Measurements from ENCODE around the gene SLC25A21.
A peak's percentile ranks its signal among the peaks of the same experiment; 100 is the strongest.

SLC25A21 gene

DNA sequence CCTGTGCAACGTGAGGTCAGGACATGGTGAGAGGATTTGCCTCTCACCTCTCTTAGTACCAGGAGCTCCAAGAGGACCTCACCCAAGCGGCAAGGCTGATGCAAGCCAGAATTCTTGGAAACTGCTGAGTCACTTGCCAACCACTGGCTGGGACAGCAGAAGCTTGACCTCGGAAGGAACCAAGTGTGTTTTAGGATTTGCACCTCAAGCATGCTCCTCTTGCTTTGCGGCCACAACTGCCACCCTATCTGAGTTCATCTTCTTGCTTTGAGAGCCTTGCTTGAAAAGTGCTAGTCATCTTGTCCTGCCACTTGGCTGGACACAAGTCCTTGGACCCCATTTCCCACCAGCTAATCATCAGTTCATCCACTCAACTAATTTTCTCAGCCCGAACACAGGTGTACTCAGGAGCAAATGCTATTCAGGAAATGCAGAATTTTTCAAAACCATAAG, 195.8 kb downstream of the SLC25A21 start:
- no peak for DNase-seq

DNA sequence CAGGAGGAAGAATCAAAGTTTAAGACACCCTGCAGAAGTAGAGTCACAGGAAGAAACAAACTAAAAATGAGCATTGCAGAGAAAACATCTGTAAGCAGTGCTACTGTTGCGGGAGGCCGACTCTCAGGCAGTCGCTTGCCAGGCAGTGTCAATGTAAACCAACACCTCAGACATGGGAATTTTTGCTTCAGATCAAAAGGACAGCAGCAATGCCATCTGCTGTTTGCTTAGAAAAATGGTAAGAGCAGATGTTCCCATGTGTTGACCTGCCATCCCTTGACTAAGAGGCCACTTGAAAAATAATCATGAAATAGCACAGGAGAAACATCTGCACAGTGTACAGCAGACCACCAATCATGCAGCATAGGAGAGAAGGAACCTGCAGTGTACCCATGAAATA, 196.6 kb downstream of the SLC25A21 start:
- DNase-seq, result peak; percentile 60

DNA sequence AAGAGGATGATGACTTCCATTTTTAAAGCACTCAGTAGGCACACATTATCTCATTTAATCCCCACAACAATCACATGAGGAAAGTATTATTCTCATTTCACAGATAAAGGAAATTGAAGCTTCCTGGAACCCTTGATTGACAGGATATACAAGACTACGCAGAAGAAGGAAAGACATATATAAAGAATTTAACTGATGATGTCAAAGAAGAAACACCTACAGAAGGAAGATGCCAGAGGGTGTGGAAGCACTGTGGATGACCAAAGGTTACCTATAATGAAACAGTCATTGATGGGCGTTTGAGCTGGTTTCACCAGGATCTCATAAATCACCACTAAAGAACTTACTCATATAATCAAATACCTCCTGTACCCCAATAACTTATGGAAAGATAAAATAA, 197.4 kb downstream of the SLC25A21 start:
- no peak for DNase-seq

DNA sequence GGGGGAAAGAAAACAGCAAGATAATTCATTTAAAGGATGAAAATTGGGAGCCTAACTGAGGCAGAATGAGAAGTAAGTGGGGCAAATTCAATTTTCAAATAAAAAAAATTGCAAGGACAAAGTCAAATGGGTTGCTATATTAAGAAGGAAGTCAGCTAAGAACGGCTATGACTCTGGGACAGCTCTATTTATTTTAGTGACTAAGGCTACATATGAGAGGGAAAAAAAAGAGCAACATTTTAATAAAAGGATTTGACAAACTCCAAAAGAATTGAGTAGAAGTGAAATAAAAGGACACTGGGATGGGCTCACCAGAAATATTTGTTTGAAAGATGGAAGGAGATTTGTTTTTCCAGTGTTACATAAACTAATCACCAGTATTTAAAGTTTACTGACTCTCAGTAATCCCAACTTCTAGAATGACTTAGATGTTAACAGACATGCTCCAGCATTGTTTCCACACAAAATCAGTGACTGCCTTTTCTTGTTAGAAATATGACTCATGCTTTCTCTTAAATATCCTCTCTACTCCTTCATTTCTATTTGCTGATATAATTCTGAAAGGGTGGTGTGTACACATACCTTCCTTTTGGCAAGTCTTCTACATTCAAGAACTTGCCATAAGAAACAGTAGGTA, 198.5 kb downstream of the SLC25A21 start:
- DNase-seq, result no peak

DNA sequence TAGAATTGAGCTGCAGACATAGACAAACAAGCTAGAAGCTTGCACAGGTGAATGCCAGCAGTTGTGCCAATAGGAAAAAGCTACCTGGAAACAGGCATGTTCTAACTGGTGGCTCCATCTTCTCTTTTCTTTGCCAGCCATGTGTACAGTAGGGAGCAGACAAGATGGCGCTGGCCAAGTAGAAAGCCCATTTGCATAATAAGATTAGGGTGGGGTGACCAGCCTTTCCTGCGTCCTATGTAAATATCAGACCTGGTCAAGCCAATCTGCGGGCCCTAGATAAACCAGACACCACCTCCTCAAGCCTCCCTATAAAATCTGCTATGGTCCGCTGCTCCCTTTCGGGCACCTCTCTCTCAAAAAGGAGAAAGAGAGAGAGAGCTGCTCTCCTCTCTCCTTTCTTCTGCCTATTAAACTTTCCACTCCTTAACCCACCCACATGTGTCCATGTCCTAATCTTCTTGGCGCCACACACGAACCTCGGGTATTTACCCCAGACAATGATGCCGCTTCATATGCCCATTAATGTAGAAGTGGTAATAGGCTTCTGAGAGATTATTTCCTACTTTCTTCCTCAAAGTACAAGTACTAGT, 201.0 kb downstream of the SLC25A21 start:
- no peak for DNase-seq

DNA sequence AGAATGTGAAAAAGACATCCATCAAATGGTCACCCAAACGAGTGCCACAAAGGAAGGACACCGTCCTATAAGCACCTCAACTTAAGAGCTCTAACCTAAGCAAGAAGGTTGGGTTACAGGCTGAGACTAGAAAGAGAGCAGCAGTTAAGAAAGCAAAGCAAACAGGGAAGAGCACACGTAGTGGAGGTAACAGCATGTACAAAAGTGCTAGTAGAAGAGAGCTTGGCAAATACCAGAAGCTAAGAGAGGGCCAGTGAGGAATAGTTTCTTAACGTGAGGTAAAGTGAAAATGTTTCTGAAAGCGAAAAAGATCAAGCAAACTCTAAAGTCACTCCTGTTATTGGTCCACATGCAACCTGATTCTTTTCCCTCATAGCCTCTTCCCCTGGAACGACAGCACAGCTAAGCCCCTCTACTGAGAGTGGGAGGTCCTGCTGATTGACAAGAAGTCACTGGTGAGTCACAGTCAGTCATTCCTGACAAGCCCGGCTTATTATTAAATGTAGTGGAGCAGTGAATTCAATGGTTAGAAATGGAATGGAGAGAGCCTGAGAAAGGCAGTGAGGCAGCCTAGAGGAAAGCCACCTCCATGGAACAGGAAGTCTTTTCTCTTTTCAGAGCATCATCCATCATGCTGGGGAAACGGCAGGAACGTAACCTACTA, 204.4 kb downstream of the SLC25A21 start:
- DNase-seq, result no peak

DNA sequence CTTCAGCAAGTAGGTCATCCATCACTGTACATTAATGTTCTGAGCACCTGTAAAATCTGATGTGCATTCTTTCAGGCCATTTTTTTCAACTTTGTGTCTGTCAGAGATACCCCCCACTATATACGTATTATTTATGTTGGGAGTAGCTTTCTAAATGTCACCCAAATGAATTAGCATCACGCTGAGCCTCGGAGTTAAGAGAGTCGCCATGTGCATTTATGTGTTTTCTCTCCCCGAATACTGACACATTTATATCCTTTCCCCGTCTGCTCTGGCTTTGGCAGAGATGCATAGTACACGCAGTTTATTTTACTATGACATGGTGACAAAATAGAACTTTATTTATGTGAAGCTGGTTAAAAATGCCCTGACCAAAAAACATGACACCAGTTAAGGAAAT, 216.4 kb downstream of the SLC25A21 start:
- no peak for DNase-seq

DNA sequence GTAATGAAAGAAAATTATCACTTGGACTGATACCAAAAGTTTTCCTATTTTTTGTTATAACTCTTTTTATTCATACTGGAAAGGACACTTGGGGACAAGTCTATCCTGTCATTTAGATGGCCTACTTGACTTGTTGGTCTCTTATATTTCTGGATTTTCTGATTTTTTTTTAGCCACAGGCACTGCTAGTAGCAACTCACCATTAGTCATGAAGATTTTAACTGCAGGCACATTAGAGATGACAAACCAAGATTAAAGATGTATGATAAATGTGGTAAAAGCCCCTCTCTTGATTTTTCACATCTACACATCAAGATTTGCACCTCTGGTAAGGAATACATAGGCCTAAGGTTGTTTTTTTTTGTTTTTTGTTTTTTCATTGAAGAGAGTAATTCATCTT, 217.0 kb downstream of the SLC25A21 start:
- DNase-seq, result no peak

DNA sequence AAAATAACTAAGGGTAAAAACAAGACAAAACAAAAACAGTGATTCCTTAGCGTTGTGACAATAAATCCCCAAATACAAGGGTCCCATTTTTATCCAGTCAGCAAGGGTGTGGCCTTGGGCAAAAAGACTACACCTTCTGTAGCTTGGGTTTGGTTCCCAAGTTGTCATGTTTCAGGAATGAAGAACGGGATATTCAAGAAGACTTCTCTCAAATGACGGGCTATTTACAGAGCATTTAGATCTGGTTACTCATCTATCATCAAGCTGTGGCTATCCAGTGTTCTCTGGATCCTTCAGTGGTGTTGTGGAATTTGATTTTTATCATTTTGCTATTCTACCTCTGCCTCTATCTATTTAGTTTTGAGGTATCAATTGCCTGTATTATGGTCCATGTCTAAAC, 219.7 kb downstream of the SLC25A21 start:
- no peak for DNase-seq

DNA sequence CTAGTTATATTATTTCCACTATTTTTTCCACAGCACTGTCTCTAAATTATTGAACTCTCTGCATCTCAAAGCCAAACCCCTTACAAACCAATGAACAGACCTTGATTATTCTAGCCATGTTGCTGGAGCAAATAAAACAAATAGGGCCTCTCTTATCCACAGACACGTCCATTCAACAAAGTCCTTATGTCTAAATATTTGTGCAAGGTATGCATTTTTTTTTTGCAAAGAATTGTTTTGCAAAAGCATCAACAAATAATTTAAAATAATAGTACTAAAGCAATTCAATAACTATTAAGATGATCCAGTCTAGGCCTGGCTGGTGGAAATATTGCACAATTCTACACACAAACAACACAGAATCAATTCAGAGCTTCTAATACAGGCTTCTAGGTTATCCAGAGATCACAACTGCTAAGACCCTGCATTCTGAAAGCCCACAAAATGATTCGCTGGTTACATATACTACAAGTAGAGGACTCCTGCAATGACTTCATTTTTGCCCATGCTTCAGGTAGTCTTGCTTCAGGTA, 221.0 kb downstream of the SLC25A21 start:
- DNase-seq, result no peak

DNA sequence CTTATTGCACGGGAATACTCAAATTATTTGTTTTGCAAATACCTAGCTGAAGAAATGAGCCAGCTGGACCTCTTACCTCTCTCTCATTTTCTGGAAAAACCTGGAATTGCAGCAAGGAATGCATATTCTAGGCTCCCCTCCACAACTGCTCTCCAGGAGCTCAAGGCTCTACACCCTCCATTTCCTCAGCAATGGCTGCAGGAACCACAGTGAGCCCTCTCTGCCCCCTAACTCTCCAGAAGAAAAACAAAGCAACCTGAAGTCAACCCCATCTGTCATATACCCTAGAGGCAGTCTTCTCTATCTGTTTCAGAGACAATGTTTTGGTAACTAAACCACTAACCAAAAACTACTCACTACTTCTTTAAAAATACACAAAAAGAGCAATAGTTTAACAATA, 221.6 kb downstream of the SLC25A21 start:
- no peak for DNase-seq

DNA sequence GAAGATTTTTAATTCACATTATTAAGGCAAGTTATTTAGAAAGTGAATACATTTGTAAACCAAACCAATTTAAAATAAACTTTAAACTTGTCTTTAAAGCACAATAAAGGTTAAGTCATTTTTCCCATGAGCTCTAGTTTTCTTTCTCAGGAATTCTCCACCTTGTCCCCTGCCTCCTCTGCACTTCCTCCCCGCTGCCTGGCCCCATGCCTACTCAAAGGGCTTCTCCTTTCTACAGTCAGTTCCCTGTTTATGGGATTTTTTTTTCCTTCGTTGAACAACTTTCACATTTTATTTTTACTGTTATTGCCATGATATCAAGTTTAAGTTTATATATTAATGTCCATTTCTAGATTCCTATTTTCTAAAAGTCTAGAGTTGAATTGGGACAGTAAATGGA, 223.0 kb downstream of the SLC25A21 start:
- DNase-seq, result no peak

DNA sequence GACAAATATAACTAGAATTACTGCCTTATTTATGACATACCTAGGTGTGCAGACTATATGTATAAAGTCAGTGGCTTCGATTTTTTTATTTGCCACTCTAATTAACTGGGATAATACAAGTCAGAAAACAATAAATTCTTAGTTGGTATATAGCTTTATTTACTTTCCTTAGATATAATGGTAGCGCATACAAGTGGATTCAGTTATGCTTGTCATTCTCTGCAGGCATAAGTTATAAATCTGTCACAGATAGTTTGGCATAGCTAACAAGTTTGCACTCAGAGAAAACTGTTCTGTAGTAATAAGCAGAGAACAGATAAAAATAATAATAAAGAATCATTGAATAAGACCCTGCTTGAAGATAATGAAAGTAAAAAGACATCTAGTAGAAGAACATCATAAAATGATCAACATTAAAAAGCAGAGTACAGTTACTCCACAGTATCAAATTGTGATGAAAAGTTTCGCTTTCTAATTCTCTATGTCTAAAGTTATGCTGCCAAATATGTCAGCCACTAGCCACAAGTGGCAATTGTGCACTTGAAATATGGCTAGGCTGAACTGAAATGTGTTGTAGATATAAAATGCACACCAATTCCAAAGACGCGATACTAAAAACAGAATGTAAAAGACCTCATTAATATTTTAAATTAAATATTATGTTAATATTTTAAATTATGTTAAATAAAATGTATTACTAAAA, 224.1 kb downstream of the SLC25A21 start:
- no peak for DNase-seq

DNA sequence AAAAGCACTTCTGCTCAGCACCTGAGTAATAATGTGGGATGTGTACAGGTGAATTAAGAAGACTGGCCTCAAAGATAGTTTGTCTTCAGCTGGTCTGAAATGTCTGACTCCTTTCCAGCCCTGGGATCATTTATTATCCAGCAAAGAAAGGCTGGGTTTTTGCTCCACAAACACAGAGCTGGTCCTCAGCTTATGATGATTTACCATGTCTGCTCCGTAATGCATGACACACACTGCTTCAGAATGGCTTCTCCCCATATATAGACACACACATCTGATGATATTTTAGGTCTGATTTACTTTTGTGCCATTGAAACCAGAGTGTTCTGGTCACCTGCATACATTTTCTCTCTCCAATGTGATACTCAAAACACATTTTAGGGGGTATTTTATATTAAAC, 225.0 kb downstream of the SLC25A21 start:
- DNase-seq, result no peak

DNA sequence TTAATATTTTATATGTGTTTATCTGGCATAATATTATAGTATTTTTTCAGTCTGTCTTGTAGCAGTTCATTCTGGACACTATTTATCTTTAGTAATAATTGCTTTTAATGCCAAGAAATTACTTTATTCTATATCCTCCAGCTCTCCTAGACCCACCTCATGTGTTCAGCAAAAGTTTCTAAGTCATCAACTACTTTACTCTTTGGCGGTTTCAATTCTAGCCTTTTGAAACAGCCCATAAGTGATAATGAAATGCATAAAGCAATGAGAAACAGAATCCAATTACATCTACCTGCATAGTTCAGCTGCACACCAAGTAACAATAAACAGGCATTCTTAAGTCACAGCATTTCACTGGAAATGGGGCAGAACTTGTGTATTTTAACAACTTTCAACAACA, 225.5 kb downstream of the SLC25A21 start:
- no peak for DNase-seq

DNA sequence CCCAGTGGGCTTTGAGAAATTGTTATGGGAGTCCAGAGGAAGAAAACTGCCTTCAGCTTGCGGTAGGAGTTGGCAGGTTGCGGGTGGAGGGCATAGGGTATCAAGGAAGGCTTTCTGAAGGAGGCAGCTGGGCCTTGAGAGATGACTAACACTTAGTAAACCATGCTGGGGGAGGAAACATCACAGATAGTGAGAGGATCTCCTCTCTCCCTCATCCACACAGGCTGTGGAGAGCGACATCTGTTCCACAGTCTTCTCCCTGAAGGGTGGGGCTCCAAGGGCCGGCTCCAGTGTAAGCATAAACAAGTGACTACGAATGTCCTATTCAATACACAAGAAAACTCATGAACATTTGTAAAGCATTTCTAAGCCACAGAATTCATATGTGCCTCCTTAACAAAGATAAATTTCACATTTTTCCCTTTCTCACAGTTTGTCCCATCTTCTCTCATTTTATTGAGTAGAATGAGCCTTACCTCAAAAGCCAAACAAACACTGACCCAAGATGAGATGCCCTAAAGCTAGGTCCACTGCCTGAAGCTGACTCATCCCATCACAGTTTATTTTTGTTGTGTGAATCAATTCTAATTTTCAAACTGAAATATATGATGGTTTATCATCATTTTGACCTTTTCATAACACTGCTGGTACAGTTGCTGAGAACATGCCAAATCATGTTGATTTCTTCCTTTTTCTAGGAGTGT, 227.9 kb downstream of the SLC25A21 start:
- DNase-seq, result no peak

DNA sequence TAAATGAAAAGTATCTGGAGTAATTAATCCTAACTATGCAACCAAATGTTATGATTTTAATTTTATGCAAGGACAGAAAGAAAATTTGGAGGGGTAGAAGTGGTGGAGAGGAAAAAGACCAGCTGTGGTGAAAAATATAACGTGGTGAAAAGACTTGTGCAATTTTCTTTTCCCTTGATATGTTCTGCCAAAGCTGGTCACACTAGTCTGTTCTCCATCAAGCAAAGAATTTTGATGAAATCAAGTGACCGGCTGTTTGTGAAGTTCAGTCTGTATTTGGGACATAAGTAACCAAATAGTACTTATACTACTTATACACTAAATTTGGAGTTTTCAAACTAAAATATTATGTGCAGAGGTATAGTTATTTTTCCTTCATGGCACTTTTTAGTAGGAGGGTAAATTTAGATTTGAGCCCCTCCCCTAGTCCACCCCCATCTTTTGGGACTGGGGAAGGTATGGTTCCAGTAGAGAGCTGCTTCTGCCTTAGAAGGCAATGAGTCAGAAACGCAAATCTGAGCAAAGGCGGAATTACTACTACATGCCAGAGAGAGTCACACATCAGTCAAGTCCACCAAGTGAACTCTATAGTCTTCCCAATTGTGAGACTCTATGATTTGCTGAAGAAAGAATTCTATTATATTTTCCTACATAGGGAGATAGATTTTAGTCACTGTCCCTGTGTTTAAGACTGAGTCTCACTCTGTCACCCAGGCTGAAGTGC, 229.7 kb downstream of the SLC25A21 start:
- no peak for DNase-seq

DNA sequence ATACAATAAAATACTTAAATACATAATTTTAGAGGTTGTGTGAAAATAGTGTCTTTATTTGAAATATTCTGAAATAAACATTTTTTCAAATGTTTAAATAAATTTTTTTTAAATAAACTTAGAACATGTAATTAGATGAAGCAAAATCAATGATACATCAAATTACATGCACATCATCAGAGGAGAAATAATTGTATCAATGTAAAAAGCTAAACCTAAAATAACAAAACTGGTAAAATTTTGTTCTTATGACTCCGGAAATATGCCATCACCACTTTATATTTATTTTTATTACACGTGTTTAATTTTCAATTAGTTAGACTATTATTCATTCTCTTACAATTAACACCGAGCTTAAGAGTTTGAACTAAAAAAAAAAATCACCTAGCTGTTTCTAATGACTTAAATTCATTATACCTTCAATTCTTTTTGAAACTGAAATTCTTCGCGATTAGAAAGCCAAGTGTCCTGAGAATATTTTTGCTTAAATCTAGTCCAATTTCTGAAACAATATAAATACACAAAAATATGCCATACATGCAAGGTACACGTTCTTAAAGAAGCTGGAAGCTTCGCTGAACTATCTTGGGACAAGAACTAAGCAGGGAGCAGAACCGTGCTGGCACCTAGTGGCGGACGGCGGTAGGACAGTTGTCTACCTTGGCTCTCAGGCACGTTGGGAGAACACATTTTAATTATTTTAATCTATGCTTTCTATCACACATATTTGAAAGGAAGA, 230.5 kb downstream of the SLC25A21 start:
- peak; percentile 25 for DNase-seq

DNA sequence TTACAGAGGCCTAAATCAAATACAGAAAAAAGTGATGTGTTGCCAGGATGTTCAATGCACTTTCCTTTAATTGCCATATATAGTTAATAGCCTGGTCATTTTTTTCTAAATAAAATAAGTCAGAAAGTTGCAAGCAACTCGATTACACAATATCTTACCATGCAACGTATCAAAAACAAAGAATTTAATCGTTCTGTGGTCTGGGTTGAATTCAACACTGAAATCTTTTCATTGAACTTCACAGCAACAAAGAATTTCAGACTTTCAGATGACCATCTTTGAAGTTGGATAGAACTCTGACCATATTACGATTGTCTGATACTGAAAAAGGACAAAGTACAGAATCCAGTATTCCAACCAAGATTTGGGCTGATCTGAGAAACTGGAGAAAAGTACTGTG, 231.9 kb downstream of the SLC25A21 start:
- DNase-seq, result no peak

DNA sequence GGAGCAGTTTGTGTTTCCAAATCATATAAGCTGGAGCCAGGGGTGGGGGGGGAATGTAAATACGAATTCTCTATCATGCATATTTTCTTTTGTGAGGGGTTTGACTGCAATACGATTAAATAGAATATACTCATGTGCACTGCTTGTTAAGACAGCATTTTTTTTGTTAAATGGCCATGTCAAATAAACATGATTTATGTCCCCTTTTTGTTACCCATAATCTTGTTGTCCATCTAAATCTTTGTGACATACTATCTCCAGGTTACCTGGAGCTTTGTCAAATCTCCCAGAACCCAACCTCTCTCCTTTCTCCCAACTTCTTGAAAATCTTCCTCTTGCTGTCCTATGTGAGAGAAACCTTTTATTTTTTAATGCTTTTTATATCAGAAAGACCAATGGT, 233.1 kb downstream of the SLC25A21 start:
- DNase-seq, result no peak

DNA sequence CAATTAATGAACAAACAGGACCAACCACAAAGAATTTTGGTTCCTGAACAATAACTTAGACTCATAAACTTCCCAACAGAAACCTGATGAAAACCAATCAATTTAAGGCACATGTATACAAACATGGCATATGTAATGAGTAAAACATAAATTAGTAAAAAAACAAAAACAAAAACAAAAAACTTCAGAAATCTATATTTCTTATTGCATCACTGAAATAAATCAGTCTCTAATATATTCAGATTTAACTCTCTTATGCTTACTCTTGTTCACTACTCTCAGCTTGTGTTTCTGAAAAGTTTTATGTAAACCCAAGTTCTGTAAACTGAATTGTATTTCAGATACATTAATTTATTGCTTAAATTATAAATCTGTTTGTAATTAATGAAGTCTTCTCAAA, 233.7 kb downstream of the SLC25A21 start:
- no peak for DNase-seq

Data from DMS153 (cell line).